GM12892 (cell line): ENCODE results near the gene TEAD1.

Experiments
- POLR2A ChIP-seq: IDR thresholded peaks from 2 replicates; pipeline ENCODE4 v1.6.1; 2011; ENCODE audit warnings: low read depth, low read length, control low read depth
- POLR2AphosphoS5 ChIP-seq: IDR thresholded peaks from 2 replicates; pipeline ENCODE4 v1.6.1; 2011; ENCODE audit warnings: low read depth, low read length, control low read depth
- TAF1 ChIP-seq: IDR thresholded peaks from 2 replicates; pipeline ENCODE4 v1.6.1; 2011; ENCODE audit warnings: low read depth, mild to moderate bottlenecking, control low read depth, low read length, borderline replicate concordance

DNA sequence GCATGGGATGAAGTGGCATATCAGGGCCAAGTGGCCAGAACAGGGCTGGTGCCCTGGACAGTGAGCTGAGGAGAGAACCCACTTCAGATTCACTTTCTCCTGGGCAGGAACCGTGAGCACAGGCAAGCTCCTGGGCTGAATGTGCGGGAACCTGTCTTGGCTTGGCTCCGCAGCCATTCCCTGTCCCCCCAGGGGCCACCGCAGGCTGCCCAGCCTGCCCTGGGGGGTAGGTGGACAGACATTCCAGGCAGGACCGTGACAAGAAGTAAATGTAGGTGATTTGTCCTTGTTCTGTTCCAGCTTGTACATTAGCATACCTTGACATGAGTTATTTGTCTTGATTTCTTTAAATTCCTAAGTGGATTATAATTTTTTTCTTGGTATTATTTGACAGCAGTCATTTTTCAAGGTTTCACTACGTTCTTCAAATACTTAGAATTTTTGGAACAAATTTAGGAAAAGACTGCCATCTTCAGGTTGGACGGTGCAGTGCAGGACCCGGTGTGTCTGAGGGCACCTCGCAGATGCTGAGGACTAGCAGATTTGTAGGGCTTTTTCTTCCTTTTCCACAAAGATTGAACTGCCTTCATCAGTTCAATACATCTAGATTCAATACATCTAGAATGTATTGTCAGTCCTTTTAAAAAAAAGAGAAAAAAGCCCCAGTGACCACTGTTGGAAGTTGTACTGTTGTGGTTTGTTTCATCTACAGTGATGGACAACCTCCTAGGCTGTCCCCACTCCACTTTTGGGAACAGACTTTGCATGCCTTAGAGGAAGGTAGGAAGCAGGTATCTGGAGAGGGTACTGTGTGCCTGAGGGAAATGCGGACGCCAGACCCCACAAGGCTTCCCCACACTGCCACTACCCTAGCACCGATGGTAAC is 219.8 kb downstream of the TEAD1 start:
- TF ChIP-seq POLR2A (no peak), POLR2AphosphoS5 (no peak), TAF1 (no peak)
